ENCODE results near the gene KDM5B.

KDM5B gene

GRCh38 chr1:202683029-202683428, 125.2 kb downstream of the KDM5B start:
- DNase-seq = no peak

GRCh38 chr1:202682477-202682876, 125.7 kb downstream of the KDM5B start:
- no peak for DNase-seq

- no peak for DNase-seq
Observed at GRCh38 chr1:202681736-202682420, 126.3 kb downstream of the KDM5B start.

- DNase-seq = no peak
Observed at GRCh38 chr1:202680586-202681352, 127.5 kb downstream of the KDM5B start.

- no peak for DNase-seq
Observed at GRCh38 chr1:202679406-202680177, 128.6 kb downstream of the KDM5B start.

GRCh38 chr1:202677433-202677832, 130.8 kb downstream of the KDM5B start:
- DNase-seq = no peak

Data from DMS53 (cell line).